Pulmonary artery endothelial cell (primary cell): ENCODE data around the gene MTHFS. TPM values are rescaled to one million over a fixed set of nuclear protein-coding genes. Genes with fewer than 3 reads are reported as not detected.
"Not testable (repeated sequence)": the region's sequence is repeated elsewhere in the genome, so short reads cannot be mapped to it uniquely, and the experiment has no call there.

Source experiments
- DNase-seq: peaks from one replicate; pipeline ENCODE4 v3.0.0-alpha.2; 2011; ENCODE audit warnings: low read depth, low spot score
- total RNA-seq: library from RNA; depleted of rRNA; stranded (reverse); fragments of >200 nt; gene quantifications from 2 replicates; pipeline ENCODE4 v1.2.3, GENCODE V29; 2014

MTHFS gene
- total RNA-seq, 1 donor from 2014 or later, result 12.1 TPM

- not testable (repeated sequence) for DNase-seq
These were observed 19.1 kb upstream of the MTHFS start for GRCh38 chr15:79915776-79916501.

GRCh38 chr15:79914728-79915127 is 17.9 kb upstream of the MTHFS start:
- no peak for DNase-seq

- DNase-seq, result not testable (repeated sequence)
These were observed 12.9 kb upstream of the MTHFS start for GRCh38 chr15:79909556-79910335.

GRCh38 chr15:79904271-79904670 is 7.5 kb upstream of the MTHFS start:
- no peak for DNase-seq

GRCh38 chr15:79903626-79904025 is 6.8 kb upstream of the MTHFS start:
- DNase-seq, result no peak

- no peak for DNase-seq
These were observed 6.3 kb upstream of the MTHFS start for GRCh38 chr15:79903144-79903543.

- no peak for DNase-seq
These were observed 5.1 kb upstream of the MTHFS start for GRCh38 chr15:79901958-79902357.

- DNase-seq, result not testable (repeated sequence)
These were observed 4.1 kb upstream of the MTHFS start for GRCh38 chr15:79900818-79901378.

GRCh38 chr15:79900087-79900486 is 3.3 kb upstream of the MTHFS start:
- no peak for DNase-seq

- DNase-seq, result not testable (repeated sequence)
These were observed 2.0 kb upstream of the MTHFS start for GRCh38 chr15:79898786-79899185.

GRCh38 chr15:79898369-79898768 is 1.6 kb upstream of the MTHFS start:
- DNase-seq, result no peak

- DNase-seq, result no peak
These were observed 893 bp upstream of the MTHFS start for GRCh38 chr15:79897701-79898113.

- peak; percentile 5 for DNase-seq
These were observed 515 bp upstream of the MTHFS start for GRCh38 chr15:79897380-79897678.

- DNase-seq, result no peak
These were observed 632 bp downstream of the MTHFS start for GRCh38 chr15:79896131-79896633.

- DNase-seq, result no peak
These were observed 9.5 kb downstream of the MTHFS start for GRCh38 chr15:79887054-79887930.

- no peak for DNase-seq
These were observed 10.7 kb downstream of the MTHFS start for GRCh38 chr15:79886124-79886523.

GRCh38 chr15:79884204-79884596 is 12.6 kb downstream of the MTHFS start:
- no peak for DNase-seq

- DNase-seq, result no peak
These were observed 13.1 kb downstream of the MTHFS start for GRCh38 chr15:79883579-79884203.

- no peak for DNase-seq
These were observed 15.1 kb downstream of the MTHFS start for GRCh38 chr15:79881668-79882067.

- DNase-seq, result no peak
These were observed 15.6 kb downstream of the MTHFS start for GRCh38 chr15:79881254-79881653.
